H1 (cell line): Measurements from ENCODE around the gene PFDN1. TPM values are rescaled to one million over a fixed set of nuclear protein-coding genes. Genes with fewer than 3 reads are reported as not detected.

Experiments used
- CTCF ChIA-PET: fragments of 300-600 bp; sonication (Branson Sonifier 250); formaldehyde crosslinking; loops from one replicate; lab custom pipeline; 2021; ENCODE audit not compliant: partially characterized antibody; lab: Charles Lee
- POLR2A ChIA-PET: fragments of 300-600 bp; sonication (Branson Sonifier 250); formaldehyde crosslinking; loops from one replicate; lab custom pipeline; 2021; ENCODE audit warnings: inconsistent platforms; ENCODE audit not compliant: partially characterized antibody; lab: Charles Lee
- DNase-seq, 2 experiments: peaks; one replicate each; pipeline versions ENCODE4 v3.0.0 to v3.0.0-alpha.2; 2010 to 2022; ENCODE audit warnings: low spot score in 2 of 2, low read depth in 1 of 2, mixed read lengths in 1 of 2
- FAIRE-seq: peaks from 2 replicates; lab custom pipeline; 2011; peaks lifted over from hg19 to GRCh38; lab: Jason Lieb, UNC
- H2AFZ ChIP-seq: 2 replicates; pipeline ENCODE4 v1.8.1; 2012; ENCODE audit warnings: low read length, inconsistent platforms
- H2AK5ac ChIP-seq: 2 replicates; pipeline ENCODE4 v1.6.1; 2013; ENCODE audit warnings: low read depth, low read length
- H2BK120ac ChIP-seq: replicated peaks from 2 replicates; pipeline ENCODE3; 2013; ENCODE audit warnings: low read depth, low read length, inconsistent platforms
- H2BK12ac ChIP-seq: 2 replicates; pipeline ENCODE4 v1.6.1; 2013; ENCODE audit warnings: low read depth, low read length
- H2BK15ac ChIP-seq: 2 replicates; pipeline ENCODE4 v1.6.1; 2013; ENCODE audit warnings: low read length
- H2BK20ac ChIP-seq: 2 replicates; pipeline ENCODE4 v1.6.1; 2013; ENCODE audit warnings: low read length
- H2BK5ac ChIP-seq: 2 replicates; pipeline ENCODE4 v1.6.1; 2013; ENCODE audit warnings: low read depth, low read length
- H3K14ac ChIP-seq: 2 replicates; pipeline ENCODE4 v1.6.1; 2013; ENCODE audit warnings: inconsistent platforms; ENCODE audit not compliant: insufficient read length
- H3K18ac ChIP-seq: 2 replicates; pipeline ENCODE4 v1.6.1; 2013; ENCODE audit warnings: low read length; ENCODE audit errors: extremely low read depth
- H3K23ac ChIP-seq: 2 replicates; pipeline ENCODE4 v1.6.1; 2013; ENCODE audit warnings: inconsistent platforms; ENCODE audit not compliant: insufficient read length
- H3K23me2 ChIP-seq: 2 replicates; pipeline ENCODE4 v1.6.1; 2013; ENCODE audit warnings: low read depth, low read length
- H3K27ac ChIP-seq: 2 replicates; pipeline ENCODE4 v1.6.1; 2011; ENCODE audit warnings: low read depth, low read length, inconsistent platforms
- H3K27me3 ChIP-seq, 4 experiments: replicated peaks in 1 of 4; 1 replicate in 1 of 4; 2 replicates in 3 of 4; pipeline versions ENCODE4 v1.6.1 to v1.8.1; 2011 to 2013; ENCODE audit warnings: low read length in 3 of 4, mild to moderate bottlenecking in 3 of 4, inconsistent platforms in 2 of 4, mixed read lengths in 2 of 4, moderate library complexity in 1 of 4; ENCODE audit not compliant: control insufficient read depth in 3 of 4, insufficient read depth in 3 of 4; ENCODE audit errors: extremely low read depth in 1 of 4
- H3K36me3 ChIP-seq, 4 experiments: 2 replicates each; pipeline versions ENCODE4 v1.6.1 to v1.8.1; 2011 to 2013; ENCODE audit warnings: mild to moderate bottlenecking in 4 of 4, low read length in 3 of 4, moderate library complexity in 2 of 4, control low read depth in 1 of 4, inconsistent platforms in 1 of 4; ENCODE audit not compliant: insufficient read depth in 4 of 4, control insufficient read depth in 2 of 4
- H3K4ac ChIP-seq: replicated peaks from 2 replicates; pipeline ENCODE3; 2013; ENCODE audit warnings: low read length, low read depth, mixed read lengths, inconsistent platforms; ENCODE audit not compliant: insufficient read length
- H3K4me1 ChIP-seq, 4 experiments: replicated peaks in 1 of 4; 1 replicate in 1 of 4; 2 replicates in 3 of 4; pipeline versions ENCODE4 v1.6.1 to v1.8.1; 2011 to 2013; ENCODE audit warnings: low read length in 3 of 4, inconsistent platforms in 2 of 4, mixed read lengths in 1 of 4; ENCODE audit not compliant: insufficient read depth in 4 of 4, control insufficient read depth in 3 of 4
- H3K4me2 ChIP-seq, 2 experiments: 2 replicates each; pipeline versions ENCODE4 v1.6.1 to v1.8.1; 2011 to 2013; ENCODE audit warnings: low read depth in 2 of 2, low read length in 2 of 2, control low read depth in 1 of 2, inconsistent platforms in 1 of 2, mild to moderate bottlenecking in 1 of 2; ENCODE audit not compliant: insufficient read depth in 1 of 2
- H3K4me3 ChIP-seq, 4 experiments: fragments of 200-600, 300-600 bp in 1 of 4; sonication (generic), shearing (Covaris generic), sonication (Bioruptor Twin) in 1 of 4; 2 replicates each; pipeline versions ENCODE4 v1.5.1 to v1.8.1; 2011 to 2016; ENCODE audit warnings: low read length in 4 of 4, low read depth in 3 of 4, control low read depth in 2 of 4, inconsistent platforms in 2 of 4, mild to moderate bottlenecking in 2 of 4, mixed read lengths in 1 of 4, moderate library complexity in 1 of 4; ENCODE audit not compliant: insufficient read depth in 2 of 4; ENCODE audit errors: extremely low read depth in 1 of 4
- H3K56ac ChIP-seq: replicated peaks from 2 replicates; pipeline ENCODE3; 2013; ENCODE audit warnings: low read depth, mild to moderate bottlenecking, mixed read lengths, low read length, inconsistent platforms; ENCODE audit not compliant: insufficient read length
- H3K79me1 ChIP-seq: 2 replicates; pipeline ENCODE4 v1.6.1; 2013; ENCODE audit warnings: low read depth, low read length, control low read depth
- H3K79me2 ChIP-seq, 2 experiments: 2 replicates each; pipeline versions ENCODE4 v1.6.1 to v1.8.1; 2012 to 2013; ENCODE audit warnings: low read length in 2 of 2, mild to moderate bottlenecking in 2 of 2, inconsistent platforms in 1 of 2; ENCODE audit not compliant: insufficient read depth in 2 of 2, control insufficient read depth in 1 of 2
- H3K9ac ChIP-seq, 4 experiments: replicated peaks in 1 of 4; 1 replicate in 1 of 4; 2 replicates in 3 of 4; pipeline versions ENCODE4 v1.6.1 to v1.8.1; 2011 to 2013; ENCODE audit warnings: low read depth in 3 of 4, low read length in 3 of 4, control low read depth in 2 of 4, mild to moderate bottlenecking in 2 of 4, moderate library complexity in 2 of 4, inconsistent platforms in 1 of 4; ENCODE audit errors: extremely low read depth in 1 of 4
- H3K9me3 ChIP-seq, 2 experiments: 2 replicates each; pipeline versions ENCODE4 v1.6.1 to v1.8.1; 2012 to 2013; ENCODE audit warnings: mild to moderate bottlenecking in 2 of 2, moderate library complexity in 2 of 2, control low read depth in 1 of 2, inconsistent platforms in 1 of 2, low read depth in 1 of 2, low read length in 1 of 2, mixed read lengths in 1 of 2; ENCODE audit not compliant: insufficient read depth in 2 of 2
- H4K20me1 ChIP-seq, 2 experiments: replicated peaks in 1 of 2; 2 replicates each; pipeline versions ENCODE3 to v1.8.1; 2011 to 2013; ENCODE audit warnings: inconsistent platforms in 2 of 2, low read length in 2 of 2, mild to moderate bottlenecking in 1 of 2; ENCODE audit not compliant: insufficient read depth in 2 of 2, control insufficient read depth in 1 of 2
- H4K5ac ChIP-seq: 2 replicates; pipeline ENCODE4 v1.6.1; 2013; ENCODE audit warnings: low read length, low read depth, mixed read lengths, inconsistent platforms; ENCODE audit not compliant: insufficient read length
- H4K8ac ChIP-seq: 2 replicates; pipeline ENCODE4 v1.8.0; 2013; ENCODE audit warnings: mild to moderate bottlenecking, moderate library complexity, low read length, inconsistent platforms; ENCODE audit not compliant: insufficient read depth; ENCODE audit errors: extremely low read depth
- H4K91ac ChIP-seq: replicated peaks from 2 replicates; pipeline ENCODE3; 2013; ENCODE audit warnings: low read length, mixed read lengths, inconsistent platforms; ENCODE audit not compliant: insufficient read length
- ASH2L ChIP-seq: fragments of 200-600, 300-600 bp; sonication (generic); IDR thresholded peaks from one replicate; pipeline ENCODE4 v1.7.1; 2017; ENCODE audit warnings: low read length
- RXRA ChIP-seq: IDR thresholded peaks from 2 replicates; pipeline ENCODE4 v1.6.1; 2011; ENCODE audit warnings: low read depth, mild to moderate bottlenecking, low read length, moderate library complexity; ENCODE audit not compliant: insufficient read depth
- SAP30 ChIP-seq: fragments of 300-600 bp; sonication (generic); IDR thresholded peaks from 2 replicates; pipeline ENCODE4 v1.7.1; 2012; ENCODE audit warnings: low read length, moderate library complexity, mild to moderate bottlenecking, inconsistent platforms; ENCODE audit not compliant: insufficient read depth, insufficient replicate concordance
- SP4 ChIP-seq: IDR thresholded peaks from 2 replicates; pipeline ENCODE4 v1.6.1; 2012; ENCODE audit warnings: low read length, inconsistent platforms
- WGBS, 2 experiments: shearing (Covaris generic) in 1 of 2; methylation state at CpG; one replicate each; pipeline versions ENCODE4 v1.1.6 to v1.1.7; 2013 to 2015; ENCODE audit warnings: low lambda C conversion rate in 2 of 2, mixed read lengths in 2 of 2, inconsistent platforms in 1 of 2, low coverage in 1 of 2, missing lambda C conversion rate in 1 of 2; ENCODE audit not compliant: insufficient replicate concordance in 2 of 2, insufficient coverage in 1 of 2, insufficient read length in 1 of 2; ENCODE audit errors: extremely low coverage in 1 of 2, missing lambda C conversion rate in 1 of 2; 5-methylcytosine and 5-hydroxymethylcytosine counted together
- polyA plus RNA-seq, 7 experiments: library from polyadenylated mRNA; depleted of rRNA in 3 of 7; stranded (reverse) in 5 of 7; unstranded in 2 of 7; fragments of >200 nt in 5 of 7; fragments of 200-250 nt in 2 of 7; gene quantifications; 1 replicate in 5 of 7; 2 replicates in 1 of 7; 4 replicates in 1 of 7; pipeline versions ENCODE4 v1.2.1 to v1.2.3, GENCODE V29; 2011 to 2013; ENCODE audit warnings: missing spikeins in 2 of 7, mixed read lengths in 2 of 7
- total RNA-seq: library from RNA; stranded (reverse); fragmentation: NEBNext Ultra II Directional; extraction: Animal tissue kit (Norgen Biotek cat#: 25700); gene quantifications from 2 replicates; pipeline ENCODE4 v1.2.1, GENCODE V29; 2021

The PFDN1 gene
- total and polyA plus RNA-seq, 2 of the 8 experiments (the other 6 are each of a cell fraction or from before 2014, with no cell fraction given): 53.0 to 89.6 TPM

DNA sequence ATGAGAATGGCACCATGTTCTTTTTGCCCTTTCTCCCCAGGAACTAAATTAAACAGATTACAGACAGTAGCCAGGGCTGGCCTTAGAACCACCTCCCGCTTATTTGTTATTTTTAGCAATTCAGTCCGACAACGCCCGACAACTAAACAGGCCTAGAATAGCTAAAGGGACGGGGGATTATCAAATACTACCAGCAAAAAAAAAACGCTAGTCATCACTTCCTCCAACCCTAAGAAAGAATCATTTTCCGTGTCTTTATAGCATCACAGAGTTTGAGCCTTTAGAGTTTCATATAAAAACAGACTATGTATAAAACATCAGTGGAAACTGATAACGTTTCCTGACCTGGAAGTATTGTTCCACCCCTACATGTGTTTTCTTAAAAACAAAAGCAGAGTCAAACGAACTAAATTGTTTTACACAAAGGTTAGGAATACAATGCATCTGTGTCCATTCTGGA lies 35.3 kb downstream of the PFDN1 start:
- H3K18ac ChIP-seq: no peak overlapping the region
- no peak overlapping the region for H4K8ac ChIP-seq
- FAIRE-seq: no peak
- H3K36me3 ChIP-seq: no peaks in the 10 kb centered on the region
- no peak overlapping the region for H2AFZ ChIP-seq
- H2BK12ac ChIP-seq: no peak overlapping the region
- H3K4me3 ChIP-seq: no peak overlapping the region
- H3K4me2 ChIP-seq: no peak overlapping the region
- H3K9me3 ChIP-seq: no peaks in the 10 kb centered on the region
- WGBS, 2 experiments: 89% methylated on average over 9 of the region's 9 CpGs; no CpG with 5 or more reads in 1 of the 2 experiments
- H2BK15ac ChIP-seq: no peak overlapping the region
- H3K4ac ChIP-seq: no peak overlapping the region
- no peaks in the 10 kb centered on the region for H3K27me3 ChIP-seq
- ChIA-PET CTCF (interaction anchor here (0.9 to 1.6 kb wide), 4 partner anchors 11 to 84 kb away, joined by 3 to 4 read pairs (median 3); partner anchors contain the start of gene HBEGF), POLR2A (interaction anchor here (1.3 to 1.7 kb wide), 2 partner anchors 9 to 35 kb away, joined by 5 to 8 read pairs; partner anchors contain the start of gene PFDN1)
- no peak for DNase-seq
- H3K79me2 ChIP-seq: peaks cover 0 to 12% of the 10 kb centered on the region in 2 experiments; a peak in 1 of 4 replicates
- H2BK5ac ChIP-seq: no peak overlapping the region
- no peaks in the 10 kb centered on the region for H4K20me1 ChIP-seq
- H3K9ac ChIP-seq: no peak overlapping the region
- no peaks in the 10 kb centered on the region for H3K23me2 ChIP-seq
- H4K91ac ChIP-seq: no peak overlapping the region
- no peak overlapping the region for H3K23ac ChIP-seq
- peaks cover 0 to 2% (median 0%) of the 10 kb centered on the region in 4 experiments; a peak in 2 of 7 replicates for H3K4me1 ChIP-seq
- no peak overlapping the region for H2BK120ac ChIP-seq
- H2AK5ac ChIP-seq: no peak overlapping the region
- H4K5ac ChIP-seq: no peak overlapping the region
- H3K56ac ChIP-seq: no peak overlapping the region
- no peaks in the 10 kb centered on the region for H3K79me1 ChIP-seq
- H3K27ac ChIP-seq: no peak overlapping the region
- no peak overlapping the region for H2BK20ac ChIP-seq
- H3K14ac ChIP-seq: no peak overlapping the region
- TF ChIP-seq ASH2L (no peak), RXRA (no peak), SP4 (no peak), SAP30 (no peak)
